Measurements from ENCODE around the gene DGKK.

The DGKK gene, protein sequence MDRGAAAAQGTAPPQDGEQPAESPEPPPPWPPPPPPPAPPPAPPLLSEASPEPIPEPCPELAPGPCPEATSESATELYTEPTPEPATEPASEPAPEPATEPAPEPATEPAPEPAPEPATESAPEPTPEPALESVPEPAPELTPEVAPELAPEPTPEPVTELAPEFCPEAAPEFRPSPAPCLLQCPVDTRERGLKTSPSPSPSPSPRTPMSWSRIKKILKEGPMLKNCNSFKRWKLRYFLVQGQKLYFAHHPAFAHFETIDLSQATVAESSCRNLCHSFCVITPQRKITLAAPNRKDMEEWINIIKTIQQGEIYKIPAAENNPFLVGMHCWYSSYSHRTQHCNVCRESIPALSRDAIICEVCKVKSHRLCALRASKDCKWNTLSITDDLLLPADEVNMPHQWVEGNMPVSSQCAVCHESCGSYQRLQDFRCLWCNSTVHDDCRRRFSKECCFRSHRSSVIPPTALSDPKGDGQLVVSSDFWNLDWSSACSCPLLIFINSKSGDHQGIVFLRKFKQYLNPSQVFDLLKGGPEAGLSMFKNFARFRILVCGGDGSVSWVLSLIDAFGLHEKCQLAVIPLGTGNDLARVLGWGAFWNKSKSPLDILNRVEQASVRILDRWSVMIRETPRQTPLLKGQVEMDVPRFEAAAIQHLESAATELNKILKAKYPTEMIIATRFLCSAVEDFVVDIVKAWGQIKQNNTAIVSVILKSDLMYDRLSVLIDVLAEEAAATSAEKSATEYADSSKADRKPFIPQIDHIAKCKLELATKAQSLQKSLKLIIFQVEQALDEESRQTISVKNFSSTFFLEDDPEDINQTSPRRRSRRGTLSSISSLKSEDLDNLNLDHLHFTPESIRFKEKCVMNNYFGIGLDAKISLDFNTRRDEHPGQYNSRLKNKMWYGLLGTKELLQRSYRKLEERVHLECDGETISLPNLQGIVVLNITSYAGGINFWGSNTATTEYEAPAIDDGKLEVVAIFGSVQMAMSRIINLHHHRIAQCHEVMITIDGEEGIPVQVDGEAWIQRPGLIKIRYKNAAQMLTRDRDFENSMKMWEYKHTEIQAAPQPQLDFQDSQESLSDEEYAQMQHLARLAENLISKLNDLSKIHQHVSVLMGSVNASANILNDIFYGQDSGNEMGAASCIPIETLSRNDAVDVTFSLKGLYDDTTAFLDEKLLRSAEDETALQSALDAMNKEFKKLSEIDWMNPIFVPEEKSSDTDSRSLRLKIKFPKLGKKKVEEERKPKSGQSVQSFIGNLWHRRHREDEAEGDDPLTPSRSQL

DNA sequence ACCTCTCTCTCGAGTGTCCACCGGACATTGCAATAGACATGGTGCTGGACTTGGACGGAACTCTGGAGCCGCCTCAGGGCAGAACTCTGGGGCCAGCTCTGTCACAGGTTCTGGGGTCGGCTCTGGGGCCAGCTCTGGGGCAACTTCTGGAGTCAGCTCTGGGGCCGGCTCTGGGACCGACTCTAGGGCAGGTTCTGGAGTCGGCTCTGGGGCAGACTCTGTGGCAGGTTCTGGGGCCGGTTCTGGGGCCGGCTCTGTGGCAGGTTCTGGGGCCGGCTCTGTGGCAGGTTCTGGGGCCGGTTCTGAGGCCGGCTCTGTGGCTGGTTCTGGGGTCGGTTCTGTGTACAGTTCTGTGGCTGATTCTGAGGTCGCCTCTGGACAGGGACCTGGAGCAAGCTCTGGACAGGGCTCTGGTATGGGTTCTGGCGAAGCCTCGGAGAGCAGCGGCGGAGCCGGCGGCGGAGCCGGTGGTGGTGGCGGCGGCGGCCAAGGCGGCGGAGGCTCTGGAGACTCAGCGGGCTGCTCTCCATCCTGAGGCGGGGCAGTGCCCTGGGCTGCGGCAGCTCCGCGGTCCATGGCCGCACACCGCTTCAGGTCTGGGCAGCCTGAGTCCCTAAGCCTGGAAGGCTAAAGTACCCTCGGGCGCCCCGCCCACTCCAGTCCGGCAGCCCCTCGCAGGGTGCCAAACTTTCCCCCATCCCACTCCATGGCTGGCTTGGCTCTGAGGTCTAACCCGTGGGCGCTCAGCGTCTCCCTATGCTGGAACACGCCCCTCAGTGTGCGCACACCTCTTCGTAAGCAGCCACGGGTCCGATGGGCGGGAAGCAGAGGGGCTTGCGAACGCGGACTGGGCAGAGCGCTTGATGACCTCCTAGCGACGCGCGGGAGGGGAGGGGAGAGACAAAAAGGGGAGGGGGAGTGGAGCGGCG is at the start of gene DGKK:
TSS of gene DGKK (minus strand) at position 723 of the 929 bp plus-strand sequence. CDS start at position 576, 147 bp downstream.
- no peak for DNase-seq (ENCODE audit: low read depth in 2 of 2)
- no peak within 1 kb of the TSS for H3K4me3 ChIP-seq (replicated peaks in 1 of 2; ENCODE audit: low read depth in 2 of 2, low read length in 2 of 2)
- TF ChIP-seq, protein P1, sequence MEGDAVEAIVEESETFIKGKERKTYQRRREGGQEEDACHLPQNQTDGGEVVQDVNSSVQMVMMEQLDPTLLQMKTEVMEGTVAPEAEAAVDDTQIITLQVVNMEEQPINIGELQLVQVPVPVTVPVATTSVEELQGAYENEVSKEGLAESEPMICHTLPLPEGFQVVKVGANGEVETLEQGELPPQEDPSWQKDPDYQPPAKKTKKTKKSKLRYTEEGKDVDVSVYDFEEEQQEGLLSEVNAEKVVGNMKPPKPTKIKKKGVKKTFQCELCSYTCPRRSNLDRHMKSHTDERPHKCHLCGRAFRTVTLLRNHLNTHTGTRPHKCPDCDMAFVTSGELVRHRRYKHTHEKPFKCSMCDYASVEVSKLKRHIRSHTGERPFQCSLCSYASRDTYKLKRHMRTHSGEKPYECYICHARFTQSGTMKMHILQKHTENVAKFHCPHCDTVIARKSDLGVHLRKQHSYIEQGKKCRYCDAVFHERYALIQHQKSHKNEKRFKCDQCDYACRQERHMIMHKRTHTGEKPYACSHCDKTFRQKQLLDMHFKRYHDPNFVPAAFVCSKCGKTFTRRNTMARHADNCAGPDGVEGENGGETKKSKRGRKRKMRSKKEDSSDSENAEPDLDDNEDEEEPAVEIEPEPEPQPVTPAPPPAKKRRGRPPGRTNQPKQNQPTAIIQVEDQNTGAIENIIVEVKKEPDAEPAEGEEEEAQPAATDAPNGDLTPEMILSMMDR (IDR thresholded peaks at IDR 0.05; ENCODE audit: low read depth, low read length), result no peak

DNA sequence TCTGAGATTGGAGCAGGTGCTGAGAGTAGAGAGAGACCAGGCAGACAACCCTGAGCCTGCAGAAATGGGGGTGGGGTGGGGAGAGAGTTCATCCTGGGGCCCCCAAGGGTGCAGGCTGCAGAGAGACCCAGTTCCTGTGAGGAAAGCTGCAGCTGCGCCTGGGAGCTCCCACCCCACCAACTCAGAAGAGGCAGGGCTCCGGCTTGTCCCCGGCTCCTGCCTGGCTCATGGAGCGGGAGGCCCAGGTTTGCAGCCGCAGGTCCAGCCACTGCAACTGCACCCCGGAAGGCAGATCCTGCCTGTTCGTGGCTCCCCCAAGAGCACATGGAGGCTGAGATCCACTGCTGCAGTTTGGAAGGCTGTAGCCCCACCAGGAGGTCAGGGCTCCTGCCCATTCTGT is 44.2 kb upstream of the DGKK start:
- DNase-seq (ENCODE audit: low read depth in 2 of 2), result no peak
- no peak overlapping the region for H3K4me3 ChIP-seq (replicated peaks in 1 of 2; ENCODE audit: low read depth in 2 of 2, low read length in 2 of 2)
- TF ChIP-seq, protein P1 (IDR thresholded peaks at IDR 0.05; ENCODE audit: low read depth, low read length), result no peak

DNA sequence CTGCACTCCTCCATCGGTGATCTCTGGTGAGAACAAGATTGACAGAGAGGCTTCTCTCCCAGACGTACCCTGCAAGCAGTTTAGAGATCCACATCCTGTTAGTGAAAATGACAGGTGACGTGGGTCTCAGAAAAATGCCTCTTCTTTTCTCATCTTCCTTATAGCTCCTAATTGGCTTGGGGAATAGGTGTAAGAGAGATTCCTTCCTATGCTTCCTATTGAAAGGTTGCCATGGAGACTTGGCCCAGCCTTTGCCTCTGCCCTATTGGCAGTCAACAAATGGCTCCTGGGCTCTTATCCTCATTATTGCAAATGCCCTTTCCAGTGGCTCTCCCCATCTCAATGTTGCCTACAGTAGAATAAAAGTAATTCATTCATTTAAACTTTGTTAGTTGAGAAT is 26.5 kb upstream of the DGKK start:
- TF ChIP-seq, protein P1 (IDR thresholded peaks at IDR 0.05; ENCODE audit: low read depth, low read length), result no peak
- H3K4me3 ChIP-seq (replicated peaks in 1 of 2; ENCODE audit: low read depth in 2 of 2, low read length in 2 of 2), result no peak overlapping the region
- no peak for DNase-seq (ENCODE audit: low read depth in 2 of 2)

DNA sequence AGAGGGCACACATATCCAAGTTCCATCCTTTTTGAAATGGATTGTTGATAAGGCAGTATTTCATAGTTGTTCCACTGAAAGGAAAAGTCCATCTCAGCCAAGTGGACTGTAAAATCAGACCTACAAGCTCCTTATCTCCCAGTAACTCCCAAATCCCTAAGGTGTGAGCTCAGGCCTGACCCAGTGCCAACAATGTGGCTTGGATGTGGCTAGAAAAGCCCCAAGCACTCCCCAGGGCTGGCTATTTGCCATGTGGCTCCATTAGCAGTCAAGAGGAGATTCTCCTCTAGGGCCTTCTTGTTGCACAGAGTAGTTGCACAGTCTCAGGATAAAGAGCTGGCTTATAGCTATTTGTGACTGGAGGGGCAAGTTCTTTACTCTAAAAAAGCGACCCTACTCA is 25.0 kb upstream of the DGKK start:
- no peak for DNase-seq (ENCODE audit: low read depth in 2 of 2)
- TF ChIP-seq, protein P1 (IDR thresholded peaks at IDR 0.05; ENCODE audit: low read depth, low read length), result no peak
- H3K4me3 ChIP-seq (replicated peaks in 1 of 2; ENCODE audit: low read depth in 2 of 2, low read length in 2 of 2), result no peak overlapping the region

DNA sequence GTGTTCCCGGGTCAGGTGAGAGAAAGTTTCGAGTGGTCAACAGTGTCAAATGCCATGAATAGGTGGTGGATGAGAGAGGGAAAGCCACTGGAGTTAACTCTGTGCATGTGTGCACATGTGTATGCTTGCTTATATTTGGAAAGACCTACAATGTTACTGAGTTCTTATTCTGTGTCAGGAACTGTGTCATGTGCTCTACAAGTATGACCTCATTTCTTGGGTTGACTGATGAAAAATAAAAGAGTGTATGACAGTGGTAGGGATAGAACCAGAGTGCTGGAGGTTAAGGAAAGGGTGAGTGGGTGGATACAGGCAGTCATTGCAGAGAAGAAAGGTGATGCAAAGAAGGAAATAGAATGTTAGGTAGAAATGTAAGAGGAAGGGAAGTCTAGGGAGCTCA is 22.1 kb upstream of the DGKK start:
- TF ChIP-seq, protein P1 (IDR thresholded peaks at IDR 0.05; ENCODE audit: low read depth, low read length), result no peak
- no peak for DNase-seq (ENCODE audit: low read depth in 2 of 2)

More for the DNA sequence above, 22.1 kb upstream of the DGKK start:
- H3K4me3 ChIP-seq (replicated peaks in 1 of 2; ENCODE audit: low read depth in 2 of 2, low read length in 2 of 2), result no peak overlapping the region

All from cardiac fibroblast (primary cell).